SU-DHL-6 (cell line): ENCODE results near the gene DOK1.

ENCODE experiments used
- H2AFZ ChIP-seq: fragments of 200-600 bp; sonication (generic); 2 replicates; pipeline ENCODE4 v1.6.1; 2014; ENCODE audit warnings: low read depth, mild to moderate bottlenecking, moderate library complexity, mixed read lengths, antibody characterized with exemption, low read length; ENCODE audit not compliant: severe bottlenecking
- H3F3A ChIP-seq: fragments of 200-600 bp; shearing (Covaris generic); 2 replicates; pipeline ENCODE4 v1.6.0; 2016; ENCODE audit warnings: antibody characterized with exemption, mild to moderate bottlenecking; ENCODE audit not compliant: insufficient read depth
- H3K27ac ChIP-seq: fragments of 200-600 bp; sonication (generic); 2 replicates; pipeline ENCODE4 v1.5.1; 2016; ENCODE audit warnings: low read depth, mild to moderate bottlenecking, low read length, moderate library complexity, mixed read lengths
- H3K27me3 ChIP-seq: fragments of 200-600 bp; sonication (generic), shearing (Covaris generic); 2 replicates; pipeline ENCODE4 v1.6.0; 2014; ENCODE audit warnings: mild to moderate bottlenecking, low read length
- H3K36me3 ChIP-seq: fragments of 200-600 bp; sonication (generic); 2 replicates; pipeline ENCODE4 v1.6.1; 2014; ENCODE audit warnings: mild to moderate bottlenecking, low read length, mixed read lengths
- H3K4me2 ChIP-seq: fragments of 300-600, 200-600 bp; shearing (Covaris generic), sonication (generic); 2 replicates; pipeline ENCODE4 v1.6.0; 2014; ENCODE audit warnings: low read length, low read depth, mild to moderate bottlenecking; ENCODE audit not compliant: poor library complexity, severe bottlenecking
- H3K4me3 ChIP-seq: fragments of 200-600 bp; sonication (generic); 2 replicates; pipeline ENCODE4 v1.5.1; 2014; ENCODE audit warnings: antibody characterized with exemption, low read length, mild to moderate bottlenecking, mixed read lengths; ENCODE audit not compliant: insufficient read depth, poor library complexity, severe bottlenecking
- H3K79me2 ChIP-seq: fragments of 200-600 bp; sonication (generic); 2 replicates; pipeline ENCODE4 v1.6.1; 2014; ENCODE audit warnings: mild to moderate bottlenecking, low read length, moderate library complexity; ENCODE audit not compliant: insufficient read depth
- H3K9ac ChIP-seq: fragments of 200-600 bp; sonication (generic); 2 replicates; pipeline ENCODE4 v1.7.0; 2014; ENCODE audit warnings: mild to moderate bottlenecking, low read length
- H3K9me2 ChIP-seq: fragments of 200-600 bp; sonication (generic); replicated peaks from 2 replicates; pipeline ENCODE4 v1.6.1; 2014; ENCODE audit warnings: low read length; ENCODE audit not compliant: insufficient read depth
- H3K9me3 ChIP-seq: fragments of 200-600 bp; sonication (generic); 2 replicates; pipeline ENCODE4 v1.6.1; 2014; ENCODE audit warnings: low read length, mixed read lengths; ENCODE audit not compliant: insufficient read depth
- H4K20me1 ChIP-seq: fragments of 200-600 bp; sonication (generic); 2 replicates; pipeline ENCODE4 v1.6.1; 2014; ENCODE audit warnings: low read depth, mild to moderate bottlenecking, antibody characterized with exemption, low read length, moderate library complexity, mixed read lengths
- CTCF ChIP-seq: fragments of 200-600 bp; sonication (generic); IDR thresholded peaks from one replicate; pipeline ENCODE4 v1.5.1; 2017; ENCODE audit warnings: antibody characterized with exemption, mild to moderate bottlenecking, low read length, moderate library complexity; ENCODE audit not compliant: insufficient read depth, poor library complexity, severe bottlenecking
- EZH2phosphoT487 ChIP-seq: fragments of 200-600 bp; sonication (generic), shearing (Covaris generic); conservative IDR thresholded peaks from 2 replicates; pipeline ENCODE4 v1.6.1; 2018; ENCODE audit warnings: mild to moderate bottlenecking, antibody characterized with exemption, low read length, moderate library complexity, mixed read lengths

DOK1 gene

GRCh38 chr2:74507926-74508520 is 46.5 kb upstream of the DOK1 start:
- peak overlapping the region; percentile 70 for H3K4me3 ChIP-seq
- no peaks in the 10 kb centered on the region for H3K9me3 ChIP-seq
- peak overlapping the region; percentile 68 for H3K9ac ChIP-seq
- no peaks in the 10 kb centered on the region for H4K20me1 ChIP-seq
- H3F3A ChIP-seq: peaks cover 4% of the 10 kb centered on the region; the same call in 1 of the 2 replicates
- H3K4me2 ChIP-seq: peak overlapping the region; percentile 66
- H3K27ac ChIP-seq: peak overlapping the region; percentile 90
- 0 out of 2 replicates have a peak, but pooled peaks cover 3% of the 10 kb centered on the region for H3K79me2 ChIP-seq
- no peaks in the 10 kb centered on the region for H3K9me2 ChIP-seq
- TF ChIP-seq EZH2phosphoT487 (no peak), CTCF (no peak)
- no peaks in the 10 kb centered on the region for H3K36me3 ChIP-seq
- H2AFZ ChIP-seq: peak overlapping the region; percentile 98
- no peaks in the 10 kb centered on the region for H3K27me3 ChIP-seq

GRCh38 chr2:74510272-74510671 is 44.2 kb upstream of the DOK1 start:
- 0 out of 2 replicates have a peak, but pooled peaks cover 3% of the 10 kb centered on the region for H3K79me2 ChIP-seq
- H3K4me3 ChIP-seq: no peak overlapping the region
- peaks cover 4% of the 10 kb centered on the region; the same call in 1 of the 2 replicates for H3F3A ChIP-seq
- no peak overlapping the region for H3K4me2 ChIP-seq
- no peaks in the 10 kb centered on the region for H3K36me3 ChIP-seq
- H4K20me1 ChIP-seq: no peaks in the 10 kb centered on the region
- no peak overlapping the region for H2AFZ ChIP-seq
- no peak overlapping the region for H3K9ac ChIP-seq
- TF ChIP-seq CTCF (no peak), EZH2phosphoT487 (no peak)
- H3K9me3 ChIP-seq: no peaks in the 10 kb centered on the region
- H3K27me3 ChIP-seq: no peaks in the 10 kb centered on the region
- H3K9me2 ChIP-seq: no peaks in the 10 kb centered on the region
- H3K27ac ChIP-seq: no peak overlapping the region

GRCh38 chr2:74511104-74511989 is 43.2 kb upstream of the DOK1 start:
- Histone ChIP-seq H4K20me1 (no peaks in the 10 kb centered on the region), H3K79me2 (0 out of 2 replicates have a peak, but pooled peaks cover 3% of the 10 kb centered on the region), H3K27ac (no peak overlapping the region), H3F3A (peaks cover 4% of the 10 kb centered on the region; the same call in 1 of the 2 replicates), H3K9ac (no peak overlapping the region), H3K27me3 (no peaks in the 10 kb centered on the region), H3K9me3 (no peaks in the 10 kb centered on the region), H3K9me2 (no peaks in the 10 kb centered on the region), H3K4me3 (no peak overlapping the region), H3K36me3 (no peaks in the 10 kb centered on the region), H2AFZ (no peak overlapping the region), H3K4me2 (no peak overlapping the region)
- TF ChIP-seq EZH2phosphoT487 (no peak), CTCF (no peak)
